ENCODE results near the gene SPTBN4.
A peak's percentile ranks its signal among the peaks of the same experiment; 100 is the strongest.
"Not testable (repeated sequence)": the region's sequence is repeated elsewhere in the genome, so short reads cannot be mapped to it uniquely, and the experiment has no call there.

SPTBN4 gene

GRCh38 chr19:40443131-40443999, 23.4 kb upstream of the SPTBN4 start:
- peak overlapping the region; percentile 97 for H3K9ac ChIP-seq (ENCODE audit: low read depth, low read length)
- H3K9me3 ChIP-seq (ENCODE audit: insufficient read depth, low read depth, low read length), result no peaks in the 10 kb centered on the region
- no peaks in the 10 kb centered on the region for H3K27me3 ChIP-seq (ENCODE audit: insufficient read depth, low read length)
- H3K27ac ChIP-seq (ENCODE audit: low read length), result peak overlapping the region; percentile 97
- H3K36me3 ChIP-seq (ENCODE audit: insufficient read depth, low read depth, low read length), result peaks cover 24% of the 10 kb centered on the region
- peaks cover 6% of the 10 kb centered on the region; the same call in 1 of the 2 replicates for H3K4me1 ChIP-seq (ENCODE audit: insufficient read depth, low read length)
- H3K4me3 ChIP-seq (ENCODE audit: low read length), result peak overlapping the region; percentile 94

- peak within 1 kb of the TSS; percentile 97 for H3K9ac ChIP-seq (ENCODE audit: low read depth, low read length)
- H3K4me1 ChIP-seq (ENCODE audit: insufficient read depth, low read length), result peaks cover 6% of the 10 kb centered on the region; the same call in 1 of the 2 replicates
- H3K27ac ChIP-seq (ENCODE audit: low read length), result peak within 1 kb of the TSS; percentile 97
- H3K4me3 ChIP-seq (ENCODE audit: low read length), result peak within 1 kb of the TSS; percentile 94
- H3K36me3 ChIP-seq (ENCODE audit: insufficient read depth, low read depth, low read length), result peaks cover 24% of the 10 kb centered on the region
- H3K27me3 ChIP-seq (ENCODE audit: insufficient read depth, low read length), result no peaks in the 10 kb centered on the region
- no peaks in the 10 kb centered on the region for H3K9me3 ChIP-seq (ENCODE audit: insufficient read depth, low read depth, low read length)
Observed at GRCh38 chr19:40444000-40444824, 22.6 kb upstream of the SPTBN4 start, which contains the start of gene SERTAD3. Gene SERTAD3 (minus strand): TSS chr19:40444335. CDS start chr19:40442080, 2,255 bp downstream.

- H3K4me3 ChIP-seq (ENCODE audit: low read length), result peak overlapping the region; percentile 94; the same call in 1 of the 2 replicates
- H3K9me3 ChIP-seq (ENCODE audit: insufficient read depth, low read depth, low read length), result no peaks in the 10 kb centered on the region
- peaks cover 24% of the 10 kb centered on the region for H3K36me3 ChIP-seq (ENCODE audit: insufficient read depth, low read depth, low read length)
- H3K4me1 ChIP-seq (ENCODE audit: insufficient read depth, low read length), result peaks cover 6% of the 10 kb centered on the region; the same call in 1 of the 2 replicates
- H3K27me3 ChIP-seq (ENCODE audit: insufficient read depth, low read length), result no peaks in the 10 kb centered on the region
- no peak overlapping the region for H3K27ac ChIP-seq (ENCODE audit: low read length)
- H3K9ac ChIP-seq (ENCODE audit: low read depth, low read length), result peak overlapping the region; percentile 76; the same call in 1 of the 2 replicates
Observed at GRCh38 chr19:40444825-40445312, 21.9 kb upstream of the SPTBN4 start.

GRCh38 chr19:40445780-40446262, 21.0 kb upstream of the SPTBN4 start:
- Histone ChIP-seq H3K4me1 (ENCODE audit: insufficient read depth, low read length) (peaks cover 6% of the 10 kb centered on the region; the same call in 1 of the 2 replicates), H3K9ac (ENCODE audit: low read depth, low read length) (no peak overlapping the region), H3K27ac (ENCODE audit: low read length) (no peak overlapping the region), H3K27me3 (ENCODE audit: insufficient read depth, low read length) (no peaks in the 10 kb centered on the region), H3K36me3 (ENCODE audit: insufficient read depth, low read depth, low read length) (peaks cover 15% of the 10 kb centered on the region), H3K4me3 (ENCODE audit: low read length) (no peak overlapping the region), H3K9me3 (ENCODE audit: insufficient read depth, low read depth, low read length) (no peaks in the 10 kb centered on the region)

DNA sequence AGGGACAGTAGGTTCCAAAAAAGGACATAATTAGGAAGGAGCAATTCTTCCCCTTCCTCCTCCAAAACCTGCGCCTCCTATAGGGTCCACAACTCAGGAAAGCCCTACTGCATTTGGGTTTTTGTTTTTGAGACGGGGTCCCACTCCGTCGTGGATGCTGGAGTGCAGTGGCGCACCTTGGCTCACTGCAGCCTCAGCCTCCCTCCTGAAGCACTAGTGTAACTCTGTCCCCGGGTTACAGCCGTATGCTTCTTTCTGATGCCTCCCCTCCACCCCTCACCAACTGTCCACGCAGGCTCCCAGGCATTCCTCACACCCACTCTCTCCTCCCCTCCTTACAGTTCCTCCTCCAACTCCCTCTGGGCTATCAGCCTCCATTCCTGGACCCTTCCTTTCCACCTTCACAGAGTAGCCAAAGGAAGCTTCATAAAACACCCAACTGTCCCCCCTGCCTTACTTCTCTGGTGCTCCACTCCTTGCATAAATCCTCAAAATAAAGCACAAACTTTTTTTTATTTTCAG, 20.5 kb upstream of the SPTBN4 start:
- no peak overlapping the region for H3K9ac ChIP-seq (ENCODE audit: low read depth, low read length)
- no peak overlapping the region for H3K4me3 ChIP-seq (ENCODE audit: low read length)
- no peaks in the 10 kb centered on the region for H3K9me3 ChIP-seq (ENCODE audit: insufficient read depth, low read depth, low read length)
- no peak overlapping the region for H3K27ac ChIP-seq (ENCODE audit: low read length)
- no peaks in the 10 kb centered on the region for H3K27me3 ChIP-seq (ENCODE audit: insufficient read depth, low read length)
- H3K36me3 ChIP-seq (ENCODE audit: insufficient read depth, low read depth, low read length), result peaks cover 10% of the 10 kb centered on the region
- H3K4me1 ChIP-seq (ENCODE audit: insufficient read depth, low read length), result peaks cover 10% of the 10 kb centered on the region; the same call in 1 of the 2 replicates

- no peaks in the 10 kb centered on the region for H3K9me3 ChIP-seq (ENCODE audit: insufficient read depth, low read depth, low read length)
- no peak overlapping the region for H3K9ac ChIP-seq (ENCODE audit: low read depth, low read length)
- no peak overlapping the region for H3K4me3 ChIP-seq (ENCODE audit: low read length)
- peaks cover 4% of the 10 kb centered on the region; the same call in 1 of the 2 replicates for H3K4me1 ChIP-seq (ENCODE audit: insufficient read depth, low read length)
- H3K27me3 ChIP-seq (ENCODE audit: insufficient read depth, low read length), result no peaks in the 10 kb centered on the region
- H3K36me3 ChIP-seq (ENCODE audit: insufficient read depth, low read depth, low read length), result no peaks in the 10 kb centered on the region; the same call in 1 of the 2 replicates
- H3K27ac ChIP-seq (ENCODE audit: low read length), result no peak overlapping the region
Observed at GRCh38 chr19:40449506-40449905, 17.3 kb upstream of the SPTBN4 start.

GRCh38 chr19:40450664-40451063, 16.1 kb upstream of the SPTBN4 start:
- Histone ChIP-seq H3K27me3 (ENCODE audit: insufficient read depth, low read length) (no peaks in the 10 kb centered on the region), H3K27ac (ENCODE audit: low read length) (no peak overlapping the region), H3K9me3 (ENCODE audit: insufficient read depth, low read depth, low read length) (no peaks in the 10 kb centered on the region), H3K4me3 (ENCODE audit: low read length) (no peak overlapping the region), H3K36me3 (ENCODE audit: insufficient read depth, low read depth, low read length) (no peaks in the 10 kb centered on the region; the same call in 1 of the 2 replicates), H3K9ac (ENCODE audit: low read depth, low read length) (no peak overlapping the region), H3K4me1 (ENCODE audit: insufficient read depth, low read length) (peaks cover 4% of the 10 kb centered on the region; the same call in 1 of the 2 replicates)

- Histone ChIP-seq H3K9ac (ENCODE audit: low read depth, low read length) (no peak overlapping the region), H3K4me1 (ENCODE audit: insufficient read depth, low read length) (peaks cover 4% of the 10 kb centered on the region; the same call in 1 of the 2 replicates), H3K36me3 (ENCODE audit: insufficient read depth, low read depth, low read length) (no peaks in the 10 kb centered on the region; the same call in 1 of the 2 replicates), H3K27me3 (ENCODE audit: insufficient read depth, low read length) (no peaks in the 10 kb centered on the region), H3K27ac (ENCODE audit: low read length) (no peak overlapping the region), H3K4me3 (ENCODE audit: low read length) (no peak overlapping the region), H3K9me3 (ENCODE audit: insufficient read depth, low read depth, low read length) (no peaks in the 10 kb centered on the region)
Observed at GRCh38 chr19:40452016-40452415, 14.8 kb upstream of the SPTBN4 start.

DNA sequence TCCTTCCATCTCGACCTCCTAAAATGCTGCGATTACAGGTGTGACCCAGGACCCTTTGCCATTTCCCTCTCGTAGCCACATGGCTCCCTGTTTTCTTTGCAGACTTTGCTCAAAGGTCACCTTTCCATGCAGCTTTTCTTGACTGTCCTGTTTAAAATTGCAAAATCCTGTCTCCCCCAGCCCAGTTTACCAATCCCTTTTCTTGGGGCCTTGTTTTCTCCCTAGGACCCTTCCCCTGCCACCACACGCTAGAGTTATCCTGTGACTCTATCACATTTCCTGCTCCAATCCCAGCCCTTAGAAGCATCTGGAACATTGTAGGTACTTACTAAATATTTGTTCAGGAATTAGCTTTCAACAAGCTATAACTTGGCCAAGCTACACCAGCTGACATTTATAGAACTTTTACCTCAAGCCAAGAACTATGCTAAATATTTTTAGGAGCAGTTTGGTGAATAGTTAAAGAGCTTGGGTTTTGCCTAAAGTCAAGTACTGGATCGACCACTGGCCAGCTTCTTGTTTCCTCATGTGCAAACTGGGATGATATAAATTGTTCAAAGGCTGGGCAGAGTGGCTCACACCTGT, 13.6 kb upstream of the SPTBN4 start:
- Histone ChIP-seq H3K4me1 (ENCODE audit: insufficient read depth, low read length) (peaks cover 4% of the 10 kb centered on the region; the same call in 1 of the 2 replicates), H3K27ac (ENCODE audit: low read length) (no peak overlapping the region), H3K36me3 (ENCODE audit: insufficient read depth, low read depth, low read length) (no peaks in the 10 kb centered on the region), H3K4me3 (ENCODE audit: low read length) (no peak overlapping the region), H3K9me3 (ENCODE audit: insufficient read depth, low read depth, low read length) (no peaks in the 10 kb centered on the region), H3K27me3 (ENCODE audit: insufficient read depth, low read length) (no peaks in the 10 kb centered on the region), H3K9ac (ENCODE audit: low read depth, low read length) (no peak overlapping the region)

GRCh38 chr19:40453943-40454342, 12.9 kb upstream of the SPTBN4 start:
- H3K27ac ChIP-seq (ENCODE audit: low read length); H3K9ac ChIP-seq (ENCODE audit: low read depth, low read length); H3K4me3 ChIP-seq (ENCODE audit: low read length); H3K36me3 ChIP-seq (ENCODE audit: insufficient read depth, low read depth, low read length); H3K9me3 ChIP-seq (ENCODE audit: insufficient read depth, low read depth, low read length); H3K4me1 ChIP-seq (ENCODE audit: insufficient read depth, low read length); H3K27me3 ChIP-seq (ENCODE audit: insufficient read depth, low read length): not testable (repeated sequence)

DNA sequence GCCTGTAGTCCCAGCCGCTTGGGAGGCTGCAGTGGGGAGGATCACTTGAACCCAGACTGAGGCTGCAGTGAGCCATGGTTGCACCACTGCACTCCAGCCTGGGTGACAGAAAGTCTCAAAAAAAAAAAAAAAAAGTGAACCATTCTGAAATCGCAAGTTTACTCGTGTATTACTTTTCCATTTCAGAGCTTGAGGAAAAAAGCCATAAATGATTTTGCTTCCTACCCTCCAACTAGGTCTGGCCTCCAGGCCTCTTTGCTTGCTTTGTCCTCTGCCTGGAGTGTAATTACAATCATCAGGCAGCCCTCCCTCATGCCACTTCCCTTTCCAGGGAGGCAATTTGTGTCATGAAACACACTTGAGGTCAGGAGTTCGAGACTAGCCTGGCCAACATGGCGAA, 9.8 kb upstream of the SPTBN4 start:
- Histone ChIP-seq H3K27me3 (ENCODE audit: insufficient read depth, low read length) (no peaks in the 10 kb centered on the region), H3K4me3 (ENCODE audit: low read length) (no peak overlapping the region), H3K36me3 (ENCODE audit: insufficient read depth, low read depth, low read length) (no peaks in the 10 kb centered on the region), H3K4me1 (ENCODE audit: insufficient read depth, low read length) (no peaks in the 10 kb centered on the region), H3K9ac (ENCODE audit: low read depth, low read length) (no peak overlapping the region), H3K27ac (ENCODE audit: low read length) (no peak overlapping the region), H3K9me3 (ENCODE audit: insufficient read depth, low read depth, low read length) (no peaks in the 10 kb centered on the region)

Data from iPS-20b (cell line).